ENCODE data around the gene HAPLN1.
"Not testable (repeated sequence)": the region's sequence is repeated elsewhere in the genome, so short reads cannot be mapped to it uniquely, and the experiment has no call there.

HAPLN1 gene

DNA sequence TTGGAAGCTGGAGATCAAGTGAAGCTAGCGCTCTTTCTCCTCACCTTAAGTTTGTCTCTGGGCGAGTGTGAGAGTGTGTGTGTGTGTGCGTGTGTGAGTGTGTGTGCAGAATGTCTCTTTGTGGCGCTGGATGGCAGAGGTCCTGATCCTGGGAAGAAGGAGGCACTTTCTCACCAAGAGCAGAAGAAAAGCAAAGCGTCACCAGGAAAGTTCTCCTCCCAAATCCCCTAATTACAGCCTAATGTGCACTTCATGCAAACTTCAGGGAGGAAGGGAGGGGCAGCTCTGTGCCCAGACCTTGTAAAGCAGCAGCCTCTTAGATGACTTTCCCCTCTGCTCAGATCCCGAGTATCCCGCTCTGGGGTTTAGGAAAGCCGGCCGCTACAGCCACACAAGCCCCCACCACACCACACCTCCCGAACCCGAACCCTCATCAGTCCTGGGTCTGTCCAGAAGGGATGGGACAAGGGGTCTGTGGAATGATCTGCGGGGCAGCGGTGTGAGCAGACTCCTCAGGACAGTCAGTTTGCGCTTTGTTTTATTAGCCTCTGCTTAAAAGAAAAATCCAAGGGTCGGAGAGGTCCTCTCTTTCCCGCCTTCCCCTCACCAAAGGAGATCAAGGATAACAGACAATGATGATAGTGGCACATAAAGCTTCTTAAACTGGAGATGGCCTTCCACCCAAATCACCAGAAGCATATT is at the start of gene HAPLN1:
TSS of gene HAPLN1 (minus strand) at position 20 of the 702 bp plus-strand sequence. CDS start 47,332 bp downstream, outside the sequence.
- no peak for DNase-seq

GRCh38 chr5:83767409-83767992 is 46.8 kb upstream of the HAPLN1 start:
- no peak for DNase-seq

DNA sequence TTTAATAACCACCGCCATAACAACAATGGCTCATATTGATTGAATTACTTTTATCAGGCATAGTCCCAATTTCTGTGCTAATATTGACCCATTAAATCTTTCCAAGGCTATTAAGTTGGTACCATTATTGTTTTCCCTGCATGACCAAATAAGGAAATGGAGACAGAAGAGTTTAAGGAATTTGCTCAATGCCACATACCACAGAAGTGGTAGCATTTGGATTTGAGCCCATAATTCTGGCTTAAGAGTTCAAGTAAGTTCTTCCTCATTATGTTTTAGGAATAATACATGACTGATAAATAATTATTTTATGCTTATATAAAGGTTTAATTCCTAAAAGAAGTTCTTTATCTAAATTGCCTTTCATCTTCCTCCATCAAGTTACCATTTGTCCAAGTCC is 43.4 kb upstream of the HAPLN1 start:
- DNase-seq: no peak

- DNase-seq: no peak
Measured at GRCh38 chr5:83760579-83760978, 39.9 kb upstream of the HAPLN1 start.

DNA sequence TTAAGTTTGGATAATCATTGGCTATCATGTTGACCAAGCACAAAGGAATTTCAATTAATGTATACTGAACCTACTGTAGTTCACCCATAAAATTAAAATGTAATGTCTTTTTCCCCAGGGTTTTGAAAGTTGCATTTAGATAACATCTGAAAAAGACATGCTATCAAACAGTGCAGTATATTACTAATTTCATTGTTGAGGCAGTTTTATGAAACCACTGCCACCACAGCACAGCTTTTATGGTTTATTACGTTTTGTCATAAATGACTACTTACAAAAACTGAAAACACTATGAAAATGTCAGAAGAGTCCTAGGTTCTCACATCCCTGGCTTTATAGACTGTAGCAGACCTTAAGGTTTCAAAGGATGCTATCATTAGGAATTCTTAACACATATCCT is 32.0 kb upstream of the HAPLN1 start:
- no peak for DNase-seq

DNA sequence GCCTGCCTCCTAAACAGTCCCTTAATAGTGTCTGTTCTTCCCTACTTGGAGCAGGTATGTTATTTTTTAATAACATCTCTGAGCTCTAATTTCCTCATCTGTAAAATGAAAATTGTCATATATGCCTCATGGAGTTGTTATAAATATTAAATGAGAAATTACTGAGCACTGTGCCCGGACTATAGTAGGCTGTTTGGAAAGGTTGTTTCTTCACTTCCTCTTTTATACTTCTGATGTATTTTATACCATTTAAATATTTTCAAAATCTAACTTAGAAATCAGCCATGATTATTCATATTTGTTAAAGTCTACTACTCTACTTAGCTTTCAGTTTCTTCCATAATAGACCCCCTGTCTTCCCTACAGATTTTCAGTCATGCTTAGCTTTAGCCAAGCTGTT is 30.5 kb upstream of the HAPLN1 start:
- DNase-seq: no peak

- DNase-seq: no peak
Measured at GRCh38 chr5:83750749-83751148, 30.1 kb upstream of the HAPLN1 start.

DNA sequence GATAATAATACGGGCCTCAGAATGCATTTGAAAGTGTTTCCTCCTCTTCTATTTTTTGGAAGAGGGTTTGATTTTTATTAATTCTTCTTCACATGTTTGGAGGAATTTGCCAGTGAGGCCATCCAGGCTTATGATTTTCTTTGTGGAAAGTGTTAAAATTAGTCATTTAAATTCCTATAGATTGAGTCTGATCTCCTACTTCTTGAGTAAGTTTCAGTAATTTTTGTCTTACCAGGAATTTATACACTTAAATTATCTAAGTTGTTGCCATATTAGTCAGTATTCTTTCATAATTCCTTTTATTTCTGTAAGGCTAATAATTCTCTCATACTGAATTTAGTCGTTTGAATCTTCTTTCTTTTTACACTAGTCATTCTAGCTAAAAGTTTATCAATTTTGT is 25.2 kb upstream of the HAPLN1 start:
- DNase-seq: no peak

GRCh38 chr5:83744821-83745220 is 24.2 kb upstream of the HAPLN1 start:
- DNase-seq: no peak

DNA sequence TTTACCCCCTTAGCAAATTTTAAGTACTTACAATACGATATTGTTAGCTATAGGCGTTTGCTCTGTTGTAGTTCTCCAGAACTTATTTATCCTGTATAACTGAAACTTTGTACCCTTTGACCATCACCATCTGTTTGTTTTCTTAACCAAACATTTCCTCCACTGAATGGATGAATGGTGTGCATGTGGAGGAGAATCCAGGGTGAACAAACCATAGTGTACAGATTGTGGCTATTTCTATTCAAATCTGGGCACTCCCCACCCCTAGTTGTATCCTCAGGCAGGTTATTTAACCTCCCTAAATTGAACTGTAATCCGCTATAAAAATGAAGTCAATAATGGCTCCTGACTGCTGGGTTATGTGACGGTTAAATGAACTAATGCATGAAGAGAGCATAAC is 21.4 kb upstream of the HAPLN1 start:
- DNase-seq: no peak

- DNase-seq: no peak
Measured at GRCh38 chr5:83741571-83741970, 20.9 kb upstream of the HAPLN1 start.

DNA sequence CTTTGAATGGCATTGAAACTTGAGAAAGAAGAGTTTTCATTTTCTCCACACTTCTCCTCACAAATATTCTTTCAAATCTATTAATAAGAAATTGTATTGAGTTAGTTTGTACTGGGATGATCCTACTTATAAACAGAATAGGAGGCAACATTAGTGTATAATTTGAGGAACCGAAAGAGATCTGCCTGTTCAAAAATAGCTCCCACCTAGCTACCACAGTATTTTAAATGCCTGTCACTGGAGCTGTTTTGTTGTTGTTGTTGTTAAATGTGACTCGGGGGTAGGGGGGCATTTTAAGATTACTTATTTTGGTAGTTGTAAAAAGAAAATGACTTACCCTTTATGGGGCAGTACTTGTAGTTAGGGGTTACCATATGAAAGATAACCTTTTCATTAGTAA is 20.1 kb upstream of the HAPLN1 start:
- no peak for DNase-seq

- not testable (repeated sequence) for DNase-seq
Measured at GRCh38 chr5:83736169-83736568, 15.5 kb upstream of the HAPLN1 start.

DNA sequence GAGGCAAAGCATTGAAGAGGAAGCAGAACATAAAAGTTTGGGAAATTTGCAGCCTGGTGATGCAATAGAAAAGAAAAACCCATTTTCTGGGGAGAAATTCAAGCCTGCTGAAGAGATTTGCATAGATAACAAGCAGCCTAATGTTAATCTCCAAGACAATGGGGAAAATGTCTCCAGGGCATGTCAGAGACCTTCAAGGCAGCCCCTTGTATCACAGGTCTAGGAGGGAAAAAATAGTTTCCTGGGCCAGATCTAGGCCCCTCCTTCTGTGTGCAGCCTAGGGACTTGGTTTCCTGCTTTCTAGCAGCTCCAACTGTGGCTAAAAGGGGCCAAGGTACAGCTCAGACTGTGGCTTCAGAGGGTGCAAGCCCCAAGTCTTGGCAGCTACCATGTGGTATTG is 14.4 kb upstream of the HAPLN1 start:
- not testable (repeated sequence) for DNase-seq

- no peak for DNase-seq
Measured at GRCh38 chr5:83731638-83732037, 11.0 kb upstream of the HAPLN1 start.

GRCh38 chr5:83729362-83729761 is 8.7 kb upstream of the HAPLN1 start:
- DNase-seq: no peak

DNA sequence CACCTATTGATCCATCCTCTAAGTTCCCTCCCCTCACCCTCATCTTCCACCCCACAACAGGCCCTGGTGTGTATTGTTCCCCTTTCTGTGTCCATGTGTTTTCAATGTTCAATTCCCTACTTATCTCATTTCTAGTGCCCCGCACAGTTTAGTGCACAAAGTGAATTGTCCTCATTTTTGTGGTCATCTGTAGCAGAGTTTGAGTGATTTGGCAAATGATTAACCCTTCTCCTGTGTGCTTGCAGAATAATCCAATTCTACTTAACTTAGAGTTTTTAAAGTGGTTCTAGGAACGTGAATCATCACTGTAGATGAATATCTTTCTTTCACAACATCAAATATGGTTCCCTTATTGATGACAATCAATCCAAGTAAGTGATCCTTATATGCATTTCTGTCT is 6.3 kb upstream of the HAPLN1 start:
- no peak for DNase-seq

GRCh38 chr5:83724935-83725334 is 4.3 kb upstream of the HAPLN1 start:
- no peak for DNase-seq

- no peak for DNase-seq
Measured at GRCh38 chr5:83724001-83724400, 3.3 kb upstream of the HAPLN1 start.

DNA sequence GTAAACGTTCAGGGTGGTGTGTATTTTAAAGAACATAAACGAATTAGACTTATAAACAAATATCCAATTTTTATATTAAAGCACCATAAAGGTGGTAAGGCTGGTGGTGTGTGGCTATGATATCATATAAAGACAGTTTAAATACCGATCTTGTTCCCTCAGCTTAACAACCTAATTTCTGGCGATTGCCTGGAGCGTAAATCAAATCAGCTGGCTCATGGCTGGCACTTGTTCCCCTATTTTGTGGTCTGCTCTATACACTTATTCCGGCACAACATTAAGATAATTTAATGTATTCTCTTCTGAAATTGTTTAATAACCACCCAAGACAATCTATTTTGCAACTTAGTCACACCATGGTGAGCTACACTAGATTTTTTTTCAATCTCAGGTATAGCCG is 2.4 kb upstream of the HAPLN1 start:
- DNase-seq: no peak

GRCh38 chr5:83721953-83722901 is 1.6 kb upstream of the HAPLN1 start:
- DNase-seq: peak; percentile 50

DNA sequence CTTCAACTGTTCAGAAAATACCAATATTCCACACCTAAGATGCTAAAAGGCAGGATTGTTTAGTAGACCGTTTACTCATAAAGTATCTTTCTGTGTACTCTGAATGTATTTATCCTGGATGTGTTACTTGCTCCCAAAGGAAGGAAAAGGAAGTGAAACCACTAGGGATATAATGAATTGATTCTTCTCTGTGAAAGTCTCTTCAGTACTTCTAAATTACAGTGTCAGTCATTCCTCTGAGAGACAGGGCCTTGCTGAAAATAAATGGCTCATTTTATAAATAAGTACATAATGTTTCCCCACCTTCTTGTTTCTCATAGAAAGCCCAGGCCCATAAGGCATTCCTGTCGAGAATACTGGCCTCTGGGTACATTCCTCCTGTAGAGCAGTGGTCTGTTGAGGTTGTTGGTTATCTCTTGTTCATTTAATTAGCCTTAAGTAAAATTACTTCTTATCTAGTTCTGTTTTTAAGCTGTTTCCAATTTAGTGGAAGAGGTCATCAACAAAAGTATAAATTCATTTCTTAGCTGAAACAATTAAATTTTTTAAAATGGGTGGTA is 1.6 kb downstream of the HAPLN1 start:
- no peak for DNase-seq

- DNase-seq: peak; percentile 62
Measured at GRCh38 chr5:83718195-83718825, 2.3 kb downstream of the HAPLN1 start.
